Keratinocyte (primary cell): ENCODE results near the gene TMEM185B. TPM values are rescaled to one million over a fixed set of nuclear protein-coding genes. Genes with fewer than 3 reads are reported as not detected.

Experiments used
- DNase-seq: peaks from one replicate; pipeline ENCODE4 v3.0.0-alpha.2; 2011; ENCODE audit warnings: low read depth, missing footprints, low spot score
- FAIRE-seq: peaks from 2 replicates; lab custom pipeline; 2011; peaks lifted over from hg19 to GRCh38; lab: Jason Lieb, UNC
- H2AFZ ChIP-seq: 2 replicates; pipeline ENCODE4 v1.6.0; 2012; ENCODE audit warnings: low read length, control low read depth, inconsistent platforms; ENCODE audit not compliant: control insufficient read depth
- H3K27ac ChIP-seq: 2 replicates; pipeline ENCODE4 v1.5.1; 2011; ENCODE audit warnings: low read length; ENCODE audit not compliant: control insufficient read depth, insufficient read depth
- H3K27me3 ChIP-seq: 3 replicates; pipeline ENCODE4 v1.6.0; 2011; ENCODE audit warnings: low read length; ENCODE audit not compliant: control insufficient read depth, insufficient read depth; ENCODE audit errors: extremely low read depth
- H3K36me3 ChIP-seq, 2 experiments: 2 replicates in 1 of 2; 3 replicates in 1 of 2; pipeline ENCODE4 v1.5.1; 2011; ENCODE audit warnings: low read length in 2 of 2, mild to moderate bottlenecking in 1 of 2; ENCODE audit not compliant: control insufficient read depth in 2 of 2, insufficient read depth in 2 of 2; ENCODE audit errors: extremely low read depth in 1 of 2
- H3K4me1 ChIP-seq: 3 replicates; pipeline ENCODE4 v1.5.1; 2011; ENCODE audit warnings: low read length; ENCODE audit not compliant: control insufficient read depth, insufficient read depth; ENCODE audit errors: extremely low read depth
- H3K4me2 ChIP-seq: 3 replicates; pipeline ENCODE4 v1.6.0; 2011; ENCODE audit warnings: low read depth, low read length; ENCODE audit not compliant: control insufficient read depth, insufficient read depth; ENCODE audit errors: extremely low read depth
- H3K4me3 ChIP-seq, 3 experiments: fragments of 200-600 bp in 1 of 3; sonication (generic) in 1 of 3; 2 replicates in 2 of 3; 3 replicates in 1 of 3; pipeline ENCODE4 v1.5.1; 2011 to 2016; ENCODE audit warnings: low read length in 3 of 3, mild to moderate bottlenecking in 3 of 3, control low read depth in 2 of 3, inconsistent platforms in 1 of 3, low read depth in 1 of 3, mixed read lengths in 1 of 3, mixed run types in 1 of 3, moderate library complexity in 1 of 3; ENCODE audit not compliant: control insufficient read depth in 2 of 3, insufficient read depth in 2 of 3; ENCODE audit errors: extremely low read depth in 1 of 3
- H3K79me2 ChIP-seq: 2 replicates; pipeline ENCODE4 v1.6.0; 2012; ENCODE audit warnings: low read length; ENCODE audit not compliant: control insufficient read depth, insufficient read depth
- H3K9ac ChIP-seq: 3 replicates; pipeline ENCODE4 v1.6.0; 2011; ENCODE audit warnings: low read length; ENCODE audit not compliant: control insufficient read depth, insufficient read depth; ENCODE audit errors: extremely low read depth
- H3K9me1 ChIP-seq: 3 replicates; pipeline ENCODE4 v1.6.0; 2011; ENCODE audit warnings: low read length; ENCODE audit not compliant: control insufficient read depth, insufficient read depth; ENCODE audit errors: extremely low read depth
- H3K9me3 ChIP-seq: 2 replicates; pipeline ENCODE4 v1.5.1; 2012; ENCODE audit warnings: low read depth, low read length; ENCODE audit not compliant: control insufficient read depth
- H4K20me1 ChIP-seq: 3 replicates; pipeline ENCODE4 v1.6.0; 2011; ENCODE audit warnings: low read length; ENCODE audit not compliant: control insufficient read depth, insufficient read depth; ENCODE audit errors: extremely low read depth
- EZH2 ChIP-seq: IDR thresholded peaks from one replicate; pipeline ENCODE4 v1.6.1; 2012; ENCODE audit warnings: inconsistent platforms, mild to moderate bottlenecking, low read length, moderate library complexity
- dilution Hi-C: fragments of 300-500 bp; cut with MboI; formaldehyde crosslinking; loops from one replicate; pipeline ENCODE4 v1.7.0; 2020; ENCODE audit warnings: low sequenced_read_pairs; ENCODE audit not compliant: extremely low pct_ligation_motif_present
- polyA plus RNA-seq, 5 experiments: library from polyadenylated mRNA; depleted of rRNA in 3 of 5; stranded (reverse) in 3 of 5; stranded (forward) in 1 of 5; unstranded in 1 of 5; fragments of >200 nt; gene quantifications; 1 replicate in 1 of 5; 2 replicates in 3 of 5; 3 replicates in 1 of 5; pipeline versions ENCODE4 v1.2.1 to v1.2.3, GENCODE V29; 2011 to 2012; ENCODE audit warnings: missing spikeins in 2 of 5, low read depth in 1 of 5, low replicate concordance in 1 of 5
- TF ChIP-seq, protein P1 (sequence below), 3 experiments: IDR thresholded peaks in 1 of 3; conservative IDR thresholded peaks in 1 of 3; optimal IDR thresholded peaks in 1 of 3; 2 replicates in 2 of 3; 3 replicates in 1 of 3; pipeline versions ENCODE3 to v1.5.1; 2011; ENCODE audit warnings: low read length in 3 of 3, mild to moderate bottlenecking in 3 of 3, moderate library complexity in 2 of 3, control low read depth in 1 of 3, inconsistent platforms in 1 of 3; ENCODE audit not compliant: insufficient read depth in 2 of 3; ENCODE audit errors: extremely low read depth in 1 of 3

TMEM185B gene
- polyA plus RNA-seq, 1 donor (not counting 4 experiments of a cell fraction or from before 2014, with no cell fraction given): 13.4 TPM

DNA sequence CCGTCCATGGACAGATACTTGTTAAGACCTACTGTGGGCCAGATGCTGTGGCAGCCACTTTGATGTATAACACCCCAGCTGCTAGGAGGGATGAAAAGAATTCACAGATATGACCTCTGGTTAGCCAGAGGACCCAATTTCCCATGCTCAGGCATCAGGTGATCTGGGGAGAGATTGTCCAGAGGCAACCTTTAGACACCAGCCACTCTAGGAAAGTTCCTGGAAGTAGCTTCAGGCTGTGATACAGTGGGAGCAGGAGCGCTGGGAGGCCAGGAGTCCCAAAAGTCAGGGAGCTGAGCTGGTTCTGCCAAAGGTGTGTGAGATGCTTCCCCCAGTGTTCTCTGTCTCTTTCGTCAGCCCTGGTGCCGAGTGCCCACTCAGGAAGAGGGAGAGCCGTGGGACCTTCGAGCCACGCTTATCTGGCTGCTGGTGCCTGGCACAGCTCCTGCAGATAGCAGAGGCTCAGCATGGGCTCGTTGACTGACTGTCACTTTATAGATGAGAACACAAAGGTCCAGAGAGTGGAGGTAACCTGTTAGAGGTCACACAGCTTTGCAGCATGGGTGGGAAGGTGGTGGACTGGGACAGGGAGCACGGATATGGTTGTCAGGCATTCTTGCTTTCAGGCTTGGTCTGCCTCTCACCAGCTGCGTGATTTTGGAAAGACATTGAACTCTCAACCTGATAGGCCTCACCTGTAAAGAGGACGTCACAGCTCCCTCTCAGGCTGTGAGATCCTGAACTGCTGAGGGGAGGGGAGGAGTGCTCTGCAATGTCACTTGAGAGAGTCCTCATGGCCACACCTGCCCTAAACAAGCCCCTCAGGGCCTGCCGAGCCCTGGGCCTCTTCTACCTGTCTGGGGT is 21.7 kb upstream of the TMEM185B start:
- DNase-seq: no peak
- Histone ChIP-seq H3K4me3 (no peak overlapping the region), H3K79me2 (no peaks in the 10 kb centered on the region), H2AFZ (no peak overlapping the region), H3K4me1 (peaks cover 27% of the 10 kb centered on the region), H3K36me3 (no peaks in the 10 kb centered on the region), H3K9me1 (no peaks in the 10 kb centered on the region), H3K9ac (no peak overlapping the region), H4K20me1 (no peaks in the 10 kb centered on the region), H3K4me2 (no peak overlapping the region), H3K9me3 (no peaks in the 10 kb centered on the region), H3K27ac (no peak overlapping the region), H3K27me3 (no peaks in the 10 kb centered on the region)
- TF ChIP-seq EZH2: no peak
- TF ChIP-seq, protein P1, sequence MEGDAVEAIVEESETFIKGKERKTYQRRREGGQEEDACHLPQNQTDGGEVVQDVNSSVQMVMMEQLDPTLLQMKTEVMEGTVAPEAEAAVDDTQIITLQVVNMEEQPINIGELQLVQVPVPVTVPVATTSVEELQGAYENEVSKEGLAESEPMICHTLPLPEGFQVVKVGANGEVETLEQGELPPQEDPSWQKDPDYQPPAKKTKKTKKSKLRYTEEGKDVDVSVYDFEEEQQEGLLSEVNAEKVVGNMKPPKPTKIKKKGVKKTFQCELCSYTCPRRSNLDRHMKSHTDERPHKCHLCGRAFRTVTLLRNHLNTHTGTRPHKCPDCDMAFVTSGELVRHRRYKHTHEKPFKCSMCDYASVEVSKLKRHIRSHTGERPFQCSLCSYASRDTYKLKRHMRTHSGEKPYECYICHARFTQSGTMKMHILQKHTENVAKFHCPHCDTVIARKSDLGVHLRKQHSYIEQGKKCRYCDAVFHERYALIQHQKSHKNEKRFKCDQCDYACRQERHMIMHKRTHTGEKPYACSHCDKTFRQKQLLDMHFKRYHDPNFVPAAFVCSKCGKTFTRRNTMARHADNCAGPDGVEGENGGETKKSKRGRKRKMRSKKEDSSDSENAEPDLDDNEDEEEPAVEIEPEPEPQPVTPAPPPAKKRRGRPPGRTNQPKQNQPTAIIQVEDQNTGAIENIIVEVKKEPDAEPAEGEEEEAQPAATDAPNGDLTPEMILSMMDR (optimal IDR thresholded peaks at IDR 0.05 in 1 of 3, IDR thresholded peaks at IDR 0.05 in 1 of 3, conservative IDR thresholded peaks at IDR 0.05 in 1 of 3; ENCODE audit: extremely low read depth in 1 of 3, insufficient read depth in 2 of 3, low read length in 3 of 3): no peak
- no peak for FAIRE-seq
- dilution Hi-C loops: no loop called here

DNA sequence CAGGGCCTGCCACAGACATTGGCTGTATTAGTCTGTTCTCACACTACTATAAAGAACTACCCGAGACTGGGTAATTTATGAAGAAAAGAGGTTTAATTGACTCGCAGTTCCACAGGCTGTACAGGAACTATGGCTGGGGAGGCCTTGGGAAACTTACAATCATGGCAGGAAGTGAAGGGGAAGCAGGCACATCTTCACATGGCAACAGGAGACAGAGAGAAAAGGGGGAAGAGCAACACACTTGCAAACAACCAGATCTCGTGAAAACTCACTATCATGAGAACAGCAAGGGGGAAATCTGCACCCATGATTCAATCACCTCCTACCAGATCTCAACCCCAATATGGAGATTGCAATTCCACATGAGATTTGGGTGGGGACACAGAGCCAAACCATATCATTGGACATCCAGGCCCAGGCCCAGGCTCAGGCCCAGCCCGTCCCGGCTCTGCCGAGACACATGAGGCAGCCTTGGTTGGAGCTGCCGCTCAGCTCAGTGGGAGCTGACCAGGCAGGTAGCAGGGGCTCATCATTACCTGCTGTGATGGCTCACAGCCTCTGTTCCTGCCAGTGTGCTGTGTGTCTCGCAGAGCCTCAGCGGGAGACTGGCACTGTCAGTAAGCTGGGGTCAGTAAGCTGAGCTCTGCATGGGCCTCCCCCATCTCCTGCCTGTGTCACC is 20.8 kb upstream of the TMEM185B start:
- Histone ChIP-seq H3K9ac (no peak overlapping the region), H3K27me3 (no peaks in the 10 kb centered on the region), H3K27ac (no peak overlapping the region), H3K4me2 (no peak overlapping the region), H3K4me1 (peaks cover 36% of the 10 kb centered on the region), H3K9me1 (peaks cover 2% of the 10 kb centered on the region), H2AFZ (no peak overlapping the region), H4K20me1 (no peaks in the 10 kb centered on the region), H3K79me2 (no peaks in the 10 kb centered on the region), H3K36me3 (no peaks in the 10 kb centered on the region), H3K4me3 (no peak overlapping the region), H3K9me3 (no peaks in the 10 kb centered on the region)
- FAIRE-seq (no peak), DNase-seq (no peak)
- no peak for TF ChIP-seq EZH2
- TF ChIP-seq, protein P1 (optimal IDR thresholded peaks at IDR 0.05 in 1 of 3, IDR thresholded peaks at IDR 0.05 in 1 of 3, conservative IDR thresholded peaks at IDR 0.05 in 1 of 3; ENCODE audit: extremely low read depth in 1 of 3, insufficient read depth in 2 of 3, low read length in 3 of 3): no peak
- dilution Hi-C loops: no loop called here
